ENCODE data around the gene PRAC1.

- TF ChIP-seq CTCF (IDR thresholded peaks at IDR 0.05 in 8 of 11, conservative IDR thresholded peaks at IDR 0.05 in 3 of 11) (no peak), POLR2A (IDR thresholded peaks at IDR 0.05) (no peak), POLR2AphosphoS5 (IDR thresholded peaks at IDR 0.05) (no peak)
Observed at GRCh38 chr17:48704361-48705248, 17.7 kb downstream of the PRAC1 start.

Data from spleen (tissue), 7 donors.